MM.1S (cell line): ENCODE results near the gene SYCE1.

Source experiments
- EZH2 ChIP-seq: fragments of 300-600 bp; sonication (generic); optimal IDR thresholded peaks from 2 replicates; pipeline ENCODE3; 2017; ENCODE audit warnings: low read depth, mild to moderate bottlenecking, antibody characterized with exemption, low read length, mixed read lengths
- EZH2phosphoT487 ChIP-seq: fragments of 300-600 bp; sonication (generic); IDR thresholded peaks from 2 replicates; pipeline ENCODE4 v1.6.1; 2018; ENCODE audit warnings: antibody characterized with exemption, low read length
- TF ChIP-seq, protein P1 (sequence below): fragments of 300-600 bp; sonication (generic); IDR thresholded peaks from 2 replicates; pipeline ENCODE4 v1.5.1; 2016; ENCODE audit warnings: antibody characterized with exemption, low read length, mixed read lengths

DNA sequence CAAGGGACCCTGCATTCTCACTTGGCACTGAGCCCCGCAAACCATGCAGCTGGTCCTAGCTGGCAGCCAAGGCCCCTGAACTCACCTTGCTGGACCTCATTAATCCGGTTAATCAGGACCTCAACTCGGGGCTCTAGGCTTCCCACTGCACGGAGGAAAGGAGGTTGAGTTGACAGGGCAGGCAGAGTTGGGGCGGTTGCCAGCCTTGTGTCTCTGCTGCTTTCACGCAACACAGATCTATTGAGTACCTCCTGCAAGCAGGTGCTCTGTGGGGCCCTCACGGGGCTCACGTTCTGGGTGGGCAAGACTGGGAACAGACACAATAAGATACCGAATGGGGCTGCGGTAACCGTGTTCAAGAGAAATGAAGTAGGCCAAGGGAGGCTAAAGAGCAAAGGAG is 6.2 kb downstream of the SYCE1 start:
- TF ChIP-seq, protein P1, sequence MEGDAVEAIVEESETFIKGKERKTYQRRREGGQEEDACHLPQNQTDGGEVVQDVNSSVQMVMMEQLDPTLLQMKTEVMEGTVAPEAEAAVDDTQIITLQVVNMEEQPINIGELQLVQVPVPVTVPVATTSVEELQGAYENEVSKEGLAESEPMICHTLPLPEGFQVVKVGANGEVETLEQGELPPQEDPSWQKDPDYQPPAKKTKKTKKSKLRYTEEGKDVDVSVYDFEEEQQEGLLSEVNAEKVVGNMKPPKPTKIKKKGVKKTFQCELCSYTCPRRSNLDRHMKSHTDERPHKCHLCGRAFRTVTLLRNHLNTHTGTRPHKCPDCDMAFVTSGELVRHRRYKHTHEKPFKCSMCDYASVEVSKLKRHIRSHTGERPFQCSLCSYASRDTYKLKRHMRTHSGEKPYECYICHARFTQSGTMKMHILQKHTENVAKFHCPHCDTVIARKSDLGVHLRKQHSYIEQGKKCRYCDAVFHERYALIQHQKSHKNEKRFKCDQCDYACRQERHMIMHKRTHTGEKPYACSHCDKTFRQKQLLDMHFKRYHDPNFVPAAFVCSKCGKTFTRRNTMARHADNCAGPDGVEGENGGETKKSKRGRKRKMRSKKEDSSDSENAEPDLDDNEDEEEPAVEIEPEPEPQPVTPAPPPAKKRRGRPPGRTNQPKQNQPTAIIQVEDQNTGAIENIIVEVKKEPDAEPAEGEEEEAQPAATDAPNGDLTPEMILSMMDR, result no peak
- no peak for TF ChIP-seq EZH2
- no peak for TF ChIP-seq EZH2phosphoT487
